Left lung (tissue), 10 donors: Measurements from ENCODE around the gene PTPRN2. TPM values are rescaled to one million over a fixed set of nuclear protein-coding genes. Genes with fewer than 3 reads are reported as not detected.

ENCODE experiments used
- ATAC-seq: fragments of 200-7000 bp; cut with Tn5 transposase; one replicate; pipeline ENCODE4 v1.9.1; 2020; ENCODE audit warnings: moderate library complexity
- DNase-seq, 4 donors: peaks; one replicate each; pipeline ENCODE4 v3.0.0-alpha.2; 2013 to 2020
- H3K27ac ChIP-seq, 2 donors: fragments of 200-600 bp; sonication (generic) in 1 of 2; one replicate each; pipeline versions ENCODE4 v1.5.0 to v1.8.0; 2020 to 2021
- H3K27me3 ChIP-seq, 2 donors: fragments of 200-600 bp; sonication (generic) in 1 of 2; one replicate each; pipeline versions ENCODE4 v1.5.0 to v1.8.0; 2020 to 2021
- H3K36me3 ChIP-seq, 2 donors: fragments of 200-600 bp; sonication (generic) in 1 of 2; one replicate each; pipeline versions ENCODE4 v1.5.0 to v1.8.0; 2020 to 2021
- H3K4me1 ChIP-seq, 2 donors: fragments of 200-600 bp; one replicate each; pipeline ENCODE4 v1.8.0; 2021
- H3K4me3 ChIP-seq, 2 donors: fragments of 200-600 bp; sonication (generic) in 1 of 2; one replicate each; pipeline versions ENCODE4 v1.5.0 to v1.8.0; 2020 to 2021; ENCODE audit warnings: mild to moderate bottlenecking in 1 of 2
- H3K9me3 ChIP-seq, 2 donors: fragments of 200-600 bp; sonication (generic) in 1 of 2; one replicate each; pipeline versions ENCODE4 v1.5.0 to v1.8.0; 2020 to 2021
- CTCF ChIP-seq, 2 donors: fragments of 200-600 bp; sonication (generic) in 1 of 2; IDR thresholded peaks; one replicate each; pipeline versions ENCODE4 v1.5.0 to v1.8.0; 2021; ENCODE audit warnings: antibody characterized with exemption in 2 of 2
- intact Hi-C, 2 donors: fragments of 100-400 bp; cut with DNase I; formaldehyde crosslinking; loops; one replicate each; pipeline versions ENCODE4 v1.11.2 to v1.14.2; 2022
- polyA plus RNA-seq, 6 donors: library from polyadenylated mRNA; unstranded; fragments of 120-200 nt; gene quantifications; one replicate each; pipeline ENCODE4 v1.2.1, GENCODE V29; 2013; ENCODE audit not compliant: insufficient read length in 6 of 6
- total RNA-seq, 2 donors: library from RNA; stranded (reverse); fragmentation: NEBNext Ultra II Directional; extraction: Animal tissue kit (Norgen Biotek cat#: 25700); gene quantifications; one replicate each; pipeline ENCODE4 v1.2.1, GENCODE V29; 2021
- donor health status: DM: no; HTN: yes; CAD: no.
- donor health status: DM: no; HTN: no; CAD: no.

The PTPRN2 gene
- total and polyA plus RNA-seq, 8 donors = 4.0 to 7.8 (median 6.8) TPM

- DNase-seq = no peak
- Histone ChIP-seq H3K27me3 (no peaks in the 10 kb centered on the region), H3K4me1 (no peaks in the 10 kb centered on the region), H3K9me3 (peaks cover 0 to 11% of the 10 kb centered on the region in 2 donors), H3K36me3 (no peaks in the 10 kb centered on the region), H3K27ac (no peak overlapping the region), H3K4me3 (no peak overlapping the region)
- intact Hi-C loops = no loop called here
- TF ChIP-seq CTCF (IDR thresholded peaks at IDR 0.05) = no peak
- ATAC-seq = no peak
These were observed 345.7 kb downstream of the PTPRN2 start for GRCh38 chr7:158241919-158242318.

GRCh38 chr7:158240801-158241200 is 346.8 kb downstream of the PTPRN2 start:
- ATAC-seq (no peak), DNase-seq (peak in 1 of 4 donors; percentile 31)
- H3K36me3 ChIP-seq = no peaks in the 10 kb centered on the region
- H3K27ac ChIP-seq = no peak overlapping the region
- peaks cover 0 to 12% of the 10 kb centered on the region in 2 donors for H3K9me3 ChIP-seq
- no peaks in the 10 kb centered on the region for H3K27me3 ChIP-seq
- intact Hi-C loops = no loop called here
- TF ChIP-seq CTCF (IDR thresholded peaks at IDR 0.05) = no peak
- H3K4me1 ChIP-seq = no peaks in the 10 kb centered on the region
- no peak overlapping the region for H3K4me3 ChIP-seq

GRCh38 chr7:158239290-158239981 is 348.2 kb downstream of the PTPRN2 start:
- intact Hi-C loops = no loop called here
- DNase-seq = peak in 3 of 4 donors; percentile 6 to 58 (median 24)
- H3K4me3 ChIP-seq = no peak overlapping the region
- no peak for TF ChIP-seq CTCF (IDR thresholded peaks at IDR 0.05)
- H3K27me3 ChIP-seq = no peaks in the 10 kb centered on the region
- H3K9me3 ChIP-seq = peaks cover 0 to 14% of the 10 kb centered on the region in 2 donors
- H3K36me3 ChIP-seq = no peaks in the 10 kb centered on the region
- no peak for ATAC-seq
- no peak overlapping the region for H3K27ac ChIP-seq
- no peaks in the 10 kb centered on the region for H3K4me1 ChIP-seq

GRCh38 chr7:158238616-158239289 is 348.9 kb downstream of the PTPRN2 start:
- Histone ChIP-seq H3K4me3 (no peak overlapping the region), H3K27me3 (no peaks in the 10 kb centered on the region), H3K4me1 (no peaks in the 10 kb centered on the region), H3K27ac (no peak overlapping the region), H3K9me3 (peaks cover 0 to 14% of the 10 kb centered on the region in 2 donors), H3K36me3 (no peaks in the 10 kb centered on the region)
- TF ChIP-seq CTCF (IDR thresholded peaks at IDR 0.05) = no peak
- intact Hi-C loops = no loop called here
- no peak for ATAC-seq
- peak in 1 of 4 donors; percentile 53 for DNase-seq

- ATAC-seq = no peak
- TF ChIP-seq CTCF (IDR thresholded peaks at IDR 0.05) = no peak
- H3K36me3 ChIP-seq = no peaks in the 10 kb centered on the region
- H3K27ac ChIP-seq = no peak overlapping the region
- peaks cover 0 to 14% of the 10 kb centered on the region in 2 donors for H3K9me3 ChIP-seq
- DNase-seq = peak in 1 of 4 donors; percentile 76
- H3K4me1 ChIP-seq = no peaks in the 10 kb centered on the region
- H3K27me3 ChIP-seq = no peaks in the 10 kb centered on the region
- intact Hi-C loops = no loop called here
- no peak overlapping the region for H3K4me3 ChIP-seq
These were observed 349.8 kb downstream of the PTPRN2 start for GRCh38 chr7:158237672-158238335.
